H1 (cell line): ENCODE measurements around the gene MPV17.

Experiments used
- CTBP2 ChIP-seq: IDR thresholded peaks from 2 replicates; pipeline ENCODE4 v1.7.0; 2011; ENCODE audit warnings: borderline replicate concordance, mild to moderate bottlenecking, moderate library complexity, mixed read lengths, low read length; ENCODE audit not compliant: insufficient read depth, insufficient read length
- EP300 ChIP-seq, 2 experiments: IDR thresholded peaks; 1 replicate in 1 of 2; 2 replicates in 1 of 2; pipeline ENCODE4 v1.6.1; 2011 to 2012; ENCODE audit warnings: low read depth in 2 of 2, low read length in 2 of 2, mild to moderate bottlenecking in 2 of 2, borderline replicate concordance in 1 of 2, inconsistent platforms in 1 of 2, moderate library complexity in 1 of 2
- JUN ChIP-seq: IDR thresholded peaks from 2 replicates; pipeline ENCODE4 v1.6.1; 2011; ENCODE audit warnings: low read depth, mild to moderate bottlenecking, improper control_type of control experiment, low read length
- PHF8 ChIP-seq: fragments of 200-600 bp; sonication (generic); conservative IDR thresholded peaks from 2 replicates; pipeline ENCODE4 v1.7.1; 2012; ENCODE audit warnings: low read depth, mild to moderate bottlenecking, inconsistent platforms, low read length, moderate library complexity
- POLR2A ChIP-seq, 2 experiments: IDR thresholded peaks; 1 replicate in 1 of 2; 2 replicates in 1 of 2; pipeline ENCODE4 v1.6.1; 2011; ENCODE audit warnings: low read depth in 2 of 2, low read length in 2 of 2, mild to moderate bottlenecking in 2 of 2; ENCODE audit errors: control extremely low read depth in 1 of 2
- RXRA ChIP-seq: IDR thresholded peaks from 2 replicates; pipeline ENCODE4 v1.6.1; 2011; ENCODE audit warnings: low read depth, mild to moderate bottlenecking, low read length, moderate library complexity; ENCODE audit not compliant: insufficient read depth
- SP1 ChIP-seq: IDR thresholded peaks from 2 replicates; pipeline ENCODE4 v1.6.1; 2011; ENCODE audit warnings: low read depth, low read length
- TEAD4 ChIP-seq: IDR thresholded peaks from 2 replicates; pipeline ENCODE4 v1.6.1; 2012; ENCODE audit warnings: low read depth, low read length, inconsistent platforms, mixed read lengths
- ZNF274 ChIP-seq: IDR thresholded peaks from 2 replicates; pipeline ENCODE4 v1.7.0; 2012; ENCODE audit warnings: low read length, borderline replicate concordance; ENCODE audit errors: extremely low read depth
- TF ChIP-seq, protein P1 (sequence below), 3 experiments: IDR thresholded peaks; 1 replicate in 2 of 3; 2 replicates in 1 of 3; pipeline versions ENCODE4 v1.5.1 to v1.6.1; 2011; ENCODE audit warnings: low read length in 3 of 3, mild to moderate bottlenecking in 3 of 3, inconsistent platforms in 2 of 3, low read depth in 1 of 3, moderate library complexity in 1 of 3; ENCODE audit not compliant: insufficient read depth in 1 of 3; ENCODE audit errors: control extremely low read depth in 1 of 3
- TF ChIP-seq, protein P2 (sequence below): IDR thresholded peaks from 2 replicates; pipeline ENCODE4 v1.6.1; 2011; ENCODE audit warnings: low read depth, mild to moderate bottlenecking, low read length; ENCODE audit not compliant: insufficient read depth
- TF ChIP-seq, protein P3 (sequence below): IDR thresholded peaks from 2 replicates; pipeline ENCODE4 v1.6.1; 2012; ENCODE audit warnings: inconsistent platforms

DNA sequence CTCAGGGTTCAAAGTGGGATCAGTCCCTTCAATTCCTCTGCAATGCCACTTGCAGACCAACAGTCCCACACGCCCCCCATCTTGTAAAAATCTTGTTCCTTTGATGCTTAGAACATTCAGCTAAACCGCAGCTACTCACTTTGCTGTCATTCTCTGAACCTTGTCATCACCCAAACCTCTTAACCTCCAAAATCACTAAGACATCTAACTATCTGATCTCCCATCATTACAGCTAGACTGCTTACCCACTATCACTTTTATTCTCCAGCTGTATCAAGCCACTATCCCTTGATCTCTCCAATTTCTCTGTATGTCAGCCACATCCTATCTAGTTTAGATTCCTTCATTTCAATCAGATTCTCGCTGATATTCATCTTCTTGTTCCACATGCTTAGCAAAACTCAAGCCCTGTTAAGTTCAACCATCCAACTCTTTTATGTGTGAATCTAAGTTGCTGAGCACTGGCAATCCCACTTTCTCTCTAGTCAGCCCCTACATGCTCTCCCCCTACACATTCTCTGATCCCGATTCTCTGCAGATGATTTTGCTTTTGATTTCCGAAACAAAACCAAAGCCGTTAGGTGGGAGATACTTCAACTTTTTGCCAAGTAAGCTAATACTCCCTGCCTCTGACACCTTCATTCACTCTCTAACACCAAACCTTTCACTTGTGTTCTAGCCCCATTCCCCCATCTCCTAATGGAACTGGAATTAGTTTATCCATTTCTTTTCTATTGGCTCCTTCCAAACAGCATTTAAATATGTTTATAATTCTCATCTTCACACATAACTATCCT is 29.1 kb upstream of the MPV17 start:
- TF ChIP-seq EP300 (IDR thresholded peaks at IDR 0.05; ENCODE audit: borderline replicate concordance in 1 of 2, low read depth in 2 of 2, low read length in 2 of 2) (no peak), RXRA (no peak), CTBP2 (no peak), POLR2A (IDR thresholded peaks at IDR 0.05; ENCODE audit: control extremely low read depth in 1 of 2, low read depth in 2 of 2, low read length in 2 of 2) (no peak), TEAD4 (no peak), JUN (no peak), PHF8 (no peak), SP1 (no peak), ZNF274 (no peak)
- TF ChIP-seq, protein P1, sequence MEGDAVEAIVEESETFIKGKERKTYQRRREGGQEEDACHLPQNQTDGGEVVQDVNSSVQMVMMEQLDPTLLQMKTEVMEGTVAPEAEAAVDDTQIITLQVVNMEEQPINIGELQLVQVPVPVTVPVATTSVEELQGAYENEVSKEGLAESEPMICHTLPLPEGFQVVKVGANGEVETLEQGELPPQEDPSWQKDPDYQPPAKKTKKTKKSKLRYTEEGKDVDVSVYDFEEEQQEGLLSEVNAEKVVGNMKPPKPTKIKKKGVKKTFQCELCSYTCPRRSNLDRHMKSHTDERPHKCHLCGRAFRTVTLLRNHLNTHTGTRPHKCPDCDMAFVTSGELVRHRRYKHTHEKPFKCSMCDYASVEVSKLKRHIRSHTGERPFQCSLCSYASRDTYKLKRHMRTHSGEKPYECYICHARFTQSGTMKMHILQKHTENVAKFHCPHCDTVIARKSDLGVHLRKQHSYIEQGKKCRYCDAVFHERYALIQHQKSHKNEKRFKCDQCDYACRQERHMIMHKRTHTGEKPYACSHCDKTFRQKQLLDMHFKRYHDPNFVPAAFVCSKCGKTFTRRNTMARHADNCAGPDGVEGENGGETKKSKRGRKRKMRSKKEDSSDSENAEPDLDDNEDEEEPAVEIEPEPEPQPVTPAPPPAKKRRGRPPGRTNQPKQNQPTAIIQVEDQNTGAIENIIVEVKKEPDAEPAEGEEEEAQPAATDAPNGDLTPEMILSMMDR (IDR thresholded peaks at IDR 0.05; ENCODE audit: control extremely low read depth in 1 of 3, insufficient read depth in 1 of 3, low read depth in 1 of 3, low read length in 3 of 3): no peak
- TF ChIP-seq, protein P2, sequence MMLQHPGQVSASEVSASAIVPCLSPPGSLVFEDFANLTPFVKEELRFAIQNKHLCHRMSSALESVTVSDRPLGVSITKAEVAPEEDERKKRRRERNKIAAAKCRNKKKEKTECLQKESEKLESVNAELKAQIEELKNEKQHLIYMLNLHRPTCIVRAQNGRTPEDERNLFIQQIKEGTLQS: no peak
- TF ChIP-seq, protein P3, sequence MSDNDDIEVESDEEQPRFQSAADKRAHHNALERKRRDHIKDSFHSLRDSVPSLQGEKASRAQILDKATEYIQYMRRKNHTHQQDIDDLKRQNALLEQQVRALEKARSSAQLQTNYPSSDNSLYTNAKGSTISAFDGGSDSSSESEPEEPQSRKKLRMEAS: no peak
